HG03280 (cell line): ENCODE data around the gene SPATA1.
"Not testable (repeated sequence)": the region's sequence is repeated elsewhere in the genome, so short reads cannot be mapped to it uniquely, and the experiment has no call there.

ENCODE experiments used
- ATAC-seq: cut with Tn5 transposase; IDR thresholded peaks from one replicate; pipeline ENCODE4 v1.9.1; 2021; ENCODE audit warnings: mild to moderate bottlenecking, moderate library complexity; ENCODE audit not compliant: unreplicated experiment

Gene SPATA1

GRCh38 chr1:84584126-84584525, 77.9 kb downstream of the SPATA1 start:
- ATAC-seq = no peak

GRCh38 chr1:84585803-84586202, 79.6 kb downstream of the SPATA1 start:
- no peak for ATAC-seq

- ATAC-seq = no peak
Observed at GRCh38 chr1:84587099-84587498, 80.9 kb downstream of the SPATA1 start.

- not testable (repeated sequence) for ATAC-seq
Observed at GRCh38 chr1:84594959-84595358, 88.8 kb downstream of the SPATA1 start.

GRCh38 chr1:84597011-84597410, 90.8 kb downstream of the SPATA1 start:
- ATAC-seq = no peak

GRCh38 chr1:84598418-84598817, 92.2 kb downstream of the SPATA1 start:
- no peak for ATAC-seq

GRCh38 chr1:84598846-84599741, 92.9 kb downstream of the SPATA1 start:
- peak; percentile 68 for ATAC-seq

- ATAC-seq = no peak
Observed at GRCh38 chr1:84600796-84601195, 94.6 kb downstream of the SPATA1 start.

- ATAC-seq = no peak
Observed at GRCh38 chr1:84603223-84603622, 97.0 kb downstream of the SPATA1 start.

GRCh38 chr1:84603941-84604830, 98.0 kb downstream of the SPATA1 start:
- ATAC-seq = no peak

- ATAC-seq = no peak
Observed at GRCh38 chr1:84605157-84605556, 99.0 kb downstream of the SPATA1 start.

- ATAC-seq = no peak
Observed at GRCh38 chr1:84606977-84607376, 100.8 kb downstream of the SPATA1 start.

GRCh38 chr1:84611091-84611490, 104.9 kb downstream of the SPATA1 start:
- no peak for ATAC-seq

- no peak for ATAC-seq
Observed at GRCh38 chr1:84611796-84612195, 105.6 kb downstream of the SPATA1 start.

GRCh38 chr1:84613026-84613425, 106.8 kb downstream of the SPATA1 start:
- no peak for ATAC-seq

GRCh38 chr1:84613887-84614286, 107.7 kb downstream of the SPATA1 start:
- ATAC-seq = no peak

GRCh38 chr1:84615790-84616189, 109.6 kb downstream of the SPATA1 start:
- ATAC-seq = no peak
